GM12872 (cell line): Measurements from ENCODE around the gene AK6.

Experiments
- TF ChIP-seq, protein P1 (sequence below): IDR thresholded peaks from 3 replicates; pipeline ENCODE4 v1.5.1; 2011; ENCODE audit warnings: low read depth, mild to moderate bottlenecking, low read length, moderate library complexity; ENCODE audit not compliant: insufficient read depth

The AK6 gene

GRCh38 chr5:69360442-69360841 is 8.9 kb downstream of the AK6 start:
- TF ChIP-seq, protein P1, sequence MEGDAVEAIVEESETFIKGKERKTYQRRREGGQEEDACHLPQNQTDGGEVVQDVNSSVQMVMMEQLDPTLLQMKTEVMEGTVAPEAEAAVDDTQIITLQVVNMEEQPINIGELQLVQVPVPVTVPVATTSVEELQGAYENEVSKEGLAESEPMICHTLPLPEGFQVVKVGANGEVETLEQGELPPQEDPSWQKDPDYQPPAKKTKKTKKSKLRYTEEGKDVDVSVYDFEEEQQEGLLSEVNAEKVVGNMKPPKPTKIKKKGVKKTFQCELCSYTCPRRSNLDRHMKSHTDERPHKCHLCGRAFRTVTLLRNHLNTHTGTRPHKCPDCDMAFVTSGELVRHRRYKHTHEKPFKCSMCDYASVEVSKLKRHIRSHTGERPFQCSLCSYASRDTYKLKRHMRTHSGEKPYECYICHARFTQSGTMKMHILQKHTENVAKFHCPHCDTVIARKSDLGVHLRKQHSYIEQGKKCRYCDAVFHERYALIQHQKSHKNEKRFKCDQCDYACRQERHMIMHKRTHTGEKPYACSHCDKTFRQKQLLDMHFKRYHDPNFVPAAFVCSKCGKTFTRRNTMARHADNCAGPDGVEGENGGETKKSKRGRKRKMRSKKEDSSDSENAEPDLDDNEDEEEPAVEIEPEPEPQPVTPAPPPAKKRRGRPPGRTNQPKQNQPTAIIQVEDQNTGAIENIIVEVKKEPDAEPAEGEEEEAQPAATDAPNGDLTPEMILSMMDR = no peak

- TF ChIP-seq, protein P1 = no peak
Measured at GRCh38 chr5:69359699-69360098, 9.6 kb downstream of the AK6 start.

DNA sequence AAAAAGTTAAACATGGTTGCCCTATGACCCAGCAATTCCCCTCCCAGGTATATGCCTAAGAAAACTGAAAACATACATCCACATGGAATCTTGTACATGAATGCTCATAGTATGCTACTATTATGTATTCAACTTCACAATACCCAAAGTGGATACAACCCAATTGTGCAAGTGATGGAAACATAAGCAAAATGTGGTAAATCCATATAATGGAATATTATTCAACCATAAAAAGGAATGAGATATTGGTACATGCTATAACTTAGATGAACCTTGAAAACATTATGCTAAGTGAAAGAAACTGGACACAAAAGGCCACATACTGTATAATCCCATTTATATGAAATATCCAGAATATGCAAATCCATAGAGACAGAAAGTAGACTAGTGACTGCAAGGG is 18.7 kb downstream of the AK6 start:
- TF ChIP-seq, protein P1 = no peak

DNA sequence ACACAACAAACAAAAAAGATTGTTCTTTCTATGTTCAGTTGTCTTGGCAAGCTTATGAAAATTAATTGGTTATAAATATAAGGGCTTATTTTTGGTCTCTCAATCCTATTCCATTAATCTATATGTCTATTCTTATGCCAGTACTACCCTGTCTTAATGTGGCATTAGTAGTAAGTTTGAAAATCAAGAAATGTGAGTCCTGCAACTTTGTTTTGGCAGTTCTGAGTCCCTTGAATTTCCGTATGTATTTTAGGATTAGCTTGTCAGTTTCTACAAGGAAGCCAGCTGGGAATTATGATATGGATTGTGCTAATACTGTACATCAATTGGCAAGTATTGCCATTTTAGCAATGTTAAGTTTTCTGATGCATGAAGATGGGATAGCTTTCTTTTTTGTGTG is 26.2 kb downstream of the AK6 start:
- TF ChIP-seq, protein P1 = no peak

- TF ChIP-seq, protein P1 = no peak
Measured at GRCh38 chr5:69341520-69342161, 27.7 kb downstream of the AK6 start.

DNA sequence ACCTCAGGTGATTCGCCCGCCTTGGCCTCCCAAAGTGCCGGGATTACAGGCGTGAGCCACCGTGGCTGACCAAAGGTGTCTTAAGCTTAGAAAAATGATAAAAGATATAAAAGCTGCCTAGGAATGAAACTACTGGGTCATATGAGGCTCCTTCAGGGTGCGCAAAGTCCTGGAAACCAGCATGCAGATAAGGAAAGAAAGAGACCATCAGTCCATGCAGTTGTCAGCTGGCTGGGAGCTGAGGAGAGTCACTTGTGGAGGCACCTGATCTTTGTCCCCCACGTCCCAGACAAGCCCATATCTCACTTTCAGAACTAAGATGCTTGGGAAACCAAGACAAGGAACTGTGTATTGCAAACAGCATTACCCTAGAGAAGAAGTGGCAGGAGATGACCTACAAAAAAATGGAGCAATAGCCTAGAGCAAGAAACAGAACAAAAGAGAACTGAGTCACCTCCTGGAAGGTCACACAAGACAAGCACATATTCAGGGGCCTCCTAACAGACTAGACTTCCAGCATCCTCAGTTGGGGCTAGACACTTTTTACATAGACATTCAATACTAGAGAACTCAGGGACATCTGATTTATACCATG is 33.9 kb downstream of the AK6 start:
- TF ChIP-seq, protein P1 = no peak

GRCh38 chr5:69334793-69335268 is 34.5 kb downstream of the AK6 start:
- TF ChIP-seq, protein P1 = peak; percentile 82
